ENCODE data around the gene PRLHR. TPM values are rescaled to one million over a fixed set of nuclear protein-coding genes. Genes with fewer than 3 reads are reported as not detected.
A peak's percentile ranks its signal among the peaks of the same experiment; 100 is the strongest.

PRLHR gene
- total RNA-seq = not detected
- not detected for total RNA-seq (2013)
- total RNA-seq = 0 reads per million in 29 experiments

- no peaks in the 10 kb centered on the region for H3K36me3 ChIP-seq (ENCODE audit: control insufficient read depth in 2 of 2, extremely low read depth in 1 of 2, insufficient read depth in 1 of 2, low read length in 1 of 2)
- Mint-ChIP-seq H3K4me1 (peaks cover 26 to 30% (median 26%) of the 10 kb centered on the region in 3 donors), H3K27ac (peak within 1 kb of the TSS in 1 of 2 donors; percentile 63), H3K4me3 (peak within 1 kb of the TSS in 2 of 3 donors; percentile 37 to 62), H3K9me3 (peaks cover 0 to 4% (median 0%) of the 10 kb centered on the region in 3 donors), H3K27me3 (peaks cover 64 to 69% of the 10 kb centered on the region in 2 donors), H3K36me3 (no peaks in the 10 kb centered on the region)
- WGBS (ENCODE audit: insufficient coverage) = 23% methylated on average over 38 of the region's 52 CpGs
- CTCF ChIA-PET = interaction anchor here in 1 of 2 donors (0.8 kb wide), 1 partner anchor 121 kb away, joined by 3 read pairs; no protein-coding TSS in a partner anchor
- ATAC-seq (replicated peaks in 1 of 4) (no peak), DNase-seq (peak in 5 of 35 experiments; percentile 3 to 15 (median 13))
- POLR2A ChIA-PET = no interaction called here
- no peaks in the 10 kb centered on the region for H3K9me3 ChIP-seq
- H3K4me3 ChIP-seq (ENCODE audit: control insufficient read depth in 1 of 2, extremely low read depth in 1 of 2, low read length in 1 of 2) = peak within 1 kb of the TSS in 1 of 2 donors; percentile 35
- no peak within 1 kb of the TSS for H3K27ac ChIP-seq (ENCODE audit: low read length)
- H3K4me1 ChIP-seq (ENCODE audit: control insufficient read depth in 1 of 2, extremely low read depth in 1 of 2, insufficient read depth in 2 of 2, low read length in 2 of 2) = peaks cover 0 to 24% of the 10 kb centered on the region in 2 experiments
- peaks cover 10 to 46% of the 10 kb centered on the region in 2 experiments for H3K27me3 ChIP-seq (replicated peaks in 1 of 2; ENCODE audit: control insufficient read depth in 2 of 2, extremely low read depth in 1 of 2, insufficient read depth in 2 of 2, low read length in 1 of 2)
Observed at GRCh38 chr10:118595598-118596425, at the start of gene PRLHR. PRLHR (minus strand) TSS chr10:118595648; CDS start chr10:118595244, 404 bp downstream.

GRCh38 chr10:118642228-118642627 lies 46.8 kb upstream of the PRLHR start:
- no peak for ATAC-seq (replicated peaks in 1 of 4)
- Mint-ChIP-seq H3K9me3 (peaks cover 6 to 8% (median 7%) of the 10 kb centered on the region in 3 donors), H3K4me3 (no peak overlapping the region), H3K4me1 (peaks cover 0 to 5% (median 0%) of the 10 kb centered on the region in 3 donors), H3K27me3 (no peaks in the 10 kb centered on the region), H3K36me3 (no peaks in the 10 kb centered on the region), H3K27ac (no peak overlapping the region)
- ChIA-PET POLR2A (no interaction called here), CTCF (no interaction called here)
- WGBS (ENCODE audit: insufficient coverage) = no CpG with 5 or more reads among the region's 2 CpGs
- Histone ChIP-seq H3K4me3 (ENCODE audit: control insufficient read depth in 1 of 2, extremely low read depth in 1 of 2, low read length in 1 of 2) (no peak overlapping the region), H3K27ac (ENCODE audit: low read length) (no peak overlapping the region), H3K36me3 (ENCODE audit: control insufficient read depth in 2 of 2, extremely low read depth in 1 of 2, insufficient read depth in 1 of 2, low read length in 1 of 2) (no peaks in the 10 kb centered on the region), H3K4me1 (ENCODE audit: control insufficient read depth in 1 of 2, extremely low read depth in 1 of 2, insufficient read depth in 2 of 2, low read length in 2 of 2) (no peaks in the 10 kb centered on the region), H3K9me3 (no peaks in the 10 kb centered on the region), H3K27me3 (replicated peaks in 1 of 2; ENCODE audit: control insufficient read depth in 2 of 2, extremely low read depth in 1 of 2, insufficient read depth in 2 of 2, low read length in 1 of 2) (peaks cover 0 to 13% of the 10 kb centered on the region in 2 experiments)
- DNase-seq = no peak

- CTCF ChIA-PET = no interaction called here
- no peak overlapping the region for H3K4me3 ChIP-seq (ENCODE audit: control insufficient read depth in 1 of 2, extremely low read depth in 1 of 2, low read length in 1 of 2)
- H3K27ac ChIP-seq (ENCODE audit: low read length) = no peak overlapping the region
- Mint-ChIP-seq H3K27me3 (no peaks in the 10 kb centered on the region), H3K27ac (no peak overlapping the region), H3K9me3 (peaks cover 6 to 8% (median 7%) of the 10 kb centered on the region in 3 donors), H3K36me3 (no peaks in the 10 kb centered on the region), H3K4me3 (no peak overlapping the region), H3K4me1 (no peaks in the 10 kb centered on the region)
- DNase-seq (no peak), ATAC-seq (replicated peaks in 1 of 4) (no peak)
- no peaks in the 10 kb centered on the region for H3K4me1 ChIP-seq (ENCODE audit: control insufficient read depth in 1 of 2, extremely low read depth in 1 of 2, insufficient read depth in 2 of 2, low read length in 2 of 2)
- no peaks in the 10 kb centered on the region for H3K9me3 ChIP-seq
- H3K27me3 ChIP-seq (replicated peaks in 1 of 2; ENCODE audit: control insufficient read depth in 2 of 2, extremely low read depth in 1 of 2, insufficient read depth in 2 of 2, low read length in 1 of 2) = peaks cover 0 to 19% of the 10 kb centered on the region in 2 experiments
- POLR2A ChIA-PET = no interaction called here
- no peaks in the 10 kb centered on the region for H3K36me3 ChIP-seq (ENCODE audit: control insufficient read depth in 2 of 2, extremely low read depth in 1 of 2, insufficient read depth in 1 of 2, low read length in 1 of 2)
- WGBS (ENCODE audit: insufficient coverage) = 92% methylated on average over 5 of the region's 9 CpGs
Observed at GRCh38 chr10:118638680-118639079, 43.2 kb upstream of the PRLHR start.

GRCh38 chr10:118635674-118636402 lies 40.4 kb upstream of the PRLHR start:
- no peaks in the 10 kb centered on the region for H3K36me3 ChIP-seq (ENCODE audit: control insufficient read depth in 2 of 2, extremely low read depth in 1 of 2, insufficient read depth in 1 of 2, low read length in 1 of 2)
- POLR2A ChIA-PET = interaction anchor here in 1 of 2 donors (0.6 kb wide), 1 partner anchor 53 kb away, joined by 4 read pairs; no protein-coding TSS in a partner anchor
- no peak overlapping the region for H3K27ac Mint-ChIP-seq
- H3K4me3 Mint-ChIP-seq = no peak overlapping the region
- no peaks in the 10 kb centered on the region for H3K36me3 Mint-ChIP-seq
- H3K4me1 ChIP-seq (ENCODE audit: control insufficient read depth in 1 of 2, extremely low read depth in 1 of 2, insufficient read depth in 2 of 2, low read length in 2 of 2) = no peaks in the 10 kb centered on the region
- H3K4me1 Mint-ChIP-seq = no peaks in the 10 kb centered on the region
- H3K9me3 ChIP-seq = no peaks in the 10 kb centered on the region
- no peaks in the 10 kb centered on the region for H3K27me3 Mint-ChIP-seq
- no peak for ATAC-seq (replicated peaks in 1 of 4)
- H3K27me3 ChIP-seq (replicated peaks in 1 of 2; ENCODE audit: control insufficient read depth in 2 of 2, extremely low read depth in 1 of 2, insufficient read depth in 2 of 2, low read length in 1 of 2) = peaks cover 0 to 17% of the 10 kb centered on the region in 2 experiments
- H3K27ac ChIP-seq (ENCODE audit: low read length) = no peak overlapping the region
- no peak for DNase-seq
- H3K4me3 ChIP-seq (ENCODE audit: control insufficient read depth in 1 of 2, extremely low read depth in 1 of 2, low read length in 1 of 2) = no peak overlapping the region
- 90% methylated on average over 2 of the region's 4 CpGs for WGBS (ENCODE audit: insufficient coverage)
- CTCF ChIA-PET = no interaction called here
- H3K9me3 Mint-ChIP-seq = peaks cover 4 to 8% (median 6%) of the 10 kb centered on the region in 3 donors

DNA sequence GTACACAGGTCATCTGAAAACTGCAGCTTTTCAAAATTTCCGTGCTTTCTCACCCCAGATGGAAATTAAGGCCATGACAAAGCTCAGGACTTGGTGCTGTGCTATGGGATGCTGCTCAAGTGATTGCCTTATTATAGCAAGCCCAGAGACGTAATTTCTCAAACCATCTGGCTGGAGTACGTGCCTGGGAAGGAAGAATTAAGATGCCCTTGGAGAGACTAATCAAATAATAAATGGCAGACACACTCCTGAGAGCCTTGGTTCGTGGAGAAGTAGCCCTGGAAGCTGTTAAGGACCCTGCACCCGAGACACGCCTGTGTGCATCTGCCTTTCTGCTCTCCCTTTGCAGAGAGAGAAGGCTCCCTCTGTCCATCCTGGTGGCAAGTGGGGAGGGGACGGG lies 38.3 kb upstream of the PRLHR start:
- Histone ChIP-seq H3K4me3 (ENCODE audit: control insufficient read depth in 1 of 2, extremely low read depth in 1 of 2, low read length in 1 of 2) (no peak overlapping the region), H3K36me3 (ENCODE audit: control insufficient read depth in 2 of 2, extremely low read depth in 1 of 2, insufficient read depth in 1 of 2, low read length in 1 of 2) (no peaks in the 10 kb centered on the region), H3K4me1 (ENCODE audit: control insufficient read depth in 1 of 2, extremely low read depth in 1 of 2, insufficient read depth in 2 of 2, low read length in 2 of 2) (no peaks in the 10 kb centered on the region), H3K9me3 (no peaks in the 10 kb centered on the region), H3K27me3 (replicated peaks in 1 of 2; ENCODE audit: control insufficient read depth in 2 of 2, extremely low read depth in 1 of 2, insufficient read depth in 2 of 2, low read length in 1 of 2) (peaks cover 0 to 17% of the 10 kb centered on the region in 2 experiments), H3K27ac (ENCODE audit: low read length) (no peak overlapping the region)
- H3K27ac Mint-ChIP-seq = no peak overlapping the region
- DNase-seq (no peak), ATAC-seq (replicated peaks in 1 of 4) (no peak)
- H3K4me3 Mint-ChIP-seq = no peak overlapping the region
- ChIA-PET POLR2A (no interaction called here), CTCF (interaction anchor here in 1 of 2 donors (0.6 kb wide), 1 partner anchor 393 kb away, joined by 3 read pairs; no protein-coding TSS in a partner anchor)
- no peaks in the 10 kb centered on the region for H3K9me3 Mint-ChIP-seq
- H3K36me3 Mint-ChIP-seq = no peaks in the 10 kb centered on the region
- 83% methylated on average over 6 of the region's 7 CpGs for WGBS (ENCODE audit: insufficient coverage)
- H3K4me1 Mint-ChIP-seq = no peaks in the 10 kb centered on the region
- peaks cover 0 to 4% of the 10 kb centered on the region in 2 donors for H3K27me3 Mint-ChIP-seq

DNA sequence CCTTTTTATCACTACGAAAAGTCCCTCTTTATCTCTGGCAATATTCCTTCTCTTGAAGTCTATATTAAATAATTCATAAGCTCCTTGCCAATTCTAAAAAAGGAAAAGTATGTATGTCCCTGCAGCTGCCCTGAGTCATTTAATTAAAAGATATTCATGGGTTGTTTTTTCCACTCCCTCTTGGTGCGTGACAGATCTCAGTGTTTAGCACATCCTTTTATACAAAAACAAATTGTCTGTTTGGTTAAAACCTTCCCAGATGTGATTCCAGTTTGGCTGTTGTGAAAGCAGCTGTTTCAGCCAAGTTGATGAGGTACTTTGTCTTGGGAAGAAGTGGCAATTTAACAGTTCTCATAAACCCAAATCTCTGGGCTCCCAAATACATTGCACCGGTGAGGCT lies 33.8 kb upstream of the PRLHR start:
- no CpG with 5 or more reads among the region's 3 CpGs for WGBS (ENCODE audit: insufficient coverage)
- Histone ChIP-seq H3K27me3 (replicated peaks in 1 of 2; ENCODE audit: control insufficient read depth in 2 of 2, extremely low read depth in 1 of 2, insufficient read depth in 2 of 2, low read length in 1 of 2) (peaks cover 0 to 14% of the 10 kb centered on the region in 2 experiments), H3K9me3 (no peaks in the 10 kb centered on the region), H3K4me3 (ENCODE audit: control insufficient read depth in 1 of 2, extremely low read depth in 1 of 2, low read length in 1 of 2) (no peak overlapping the region), H3K27ac (ENCODE audit: low read length) (no peak overlapping the region), H3K36me3 (ENCODE audit: control insufficient read depth in 2 of 2, extremely low read depth in 1 of 2, insufficient read depth in 1 of 2, low read length in 1 of 2) (no peaks in the 10 kb centered on the region), H3K4me1 (ENCODE audit: control insufficient read depth in 1 of 2, extremely low read depth in 1 of 2, insufficient read depth in 2 of 2, low read length in 2 of 2) (no peaks in the 10 kb centered on the region)
- no peak for ATAC-seq (replicated peaks in 1 of 4)
- H3K36me3 Mint-ChIP-seq = no peaks in the 10 kb centered on the region
- DNase-seq = no peak
- H3K4me3 Mint-ChIP-seq = no peak overlapping the region
- peaks cover 0 to 9% of the 10 kb centered on the region in 2 donors for H3K27me3 Mint-ChIP-seq
- POLR2A ChIA-PET = no interaction called here
- CTCF ChIA-PET = no interaction called here
- no peak overlapping the region for H3K27ac Mint-ChIP-seq
- H3K9me3 Mint-ChIP-seq = no peaks in the 10 kb centered on the region
- H3K4me1 Mint-ChIP-seq = no peaks in the 10 kb centered on the region
